H1 (cell line): Measurements from ENCODE around the gene TRIL.

Experiments
- BCL11A ChIP-seq, 2 experiments: IDR thresholded peaks; one replicate each; pipeline ENCODE4 v1.6.1; 2011; ENCODE audit warnings: low read depth in 2 of 2, low read length in 2 of 2, mild to moderate bottlenecking in 2 of 2
- EZH2 ChIP-seq: fragments of 200-600 bp; sonication (generic); IDR thresholded peaks from 2 replicates; pipeline ENCODE4 v1.7.1; 2012; ENCODE audit warnings: low read depth, mild to moderate bottlenecking, moderate library complexity, low read length, inconsistent platforms; ENCODE audit not compliant: severe bottlenecking
- GABPA ChIP-seq: IDR thresholded peaks from 2 replicates; pipeline ENCODE4 v1.6.1; 2011; ENCODE audit warnings: mild to moderate bottlenecking, low read length, moderate library complexity, borderline replicate concordance; ENCODE audit not compliant: insufficient read depth
- TAF1 ChIP-seq: IDR thresholded peaks from 2 replicates; pipeline ENCODE4 v1.6.1; 2011; ENCODE audit warnings: mild to moderate bottlenecking, low read depth, low read length

- TF ChIP-seq EZH2 (no peak), TAF1 (no peak), BCL11A (IDR thresholded peaks at IDR 0.05; ENCODE audit: low read depth in 2 of 2, low read length in 2 of 2) (no peak), GABPA (peak; percentile 37; the same call in 1 of the 2 replicates)
Observed at GRCh38 chr7:28926871-28927597, 31.1 kb downstream of the TRIL start.
